ENCODE data around the gene CDKAL1.

Gene CDKAL1

DNA sequence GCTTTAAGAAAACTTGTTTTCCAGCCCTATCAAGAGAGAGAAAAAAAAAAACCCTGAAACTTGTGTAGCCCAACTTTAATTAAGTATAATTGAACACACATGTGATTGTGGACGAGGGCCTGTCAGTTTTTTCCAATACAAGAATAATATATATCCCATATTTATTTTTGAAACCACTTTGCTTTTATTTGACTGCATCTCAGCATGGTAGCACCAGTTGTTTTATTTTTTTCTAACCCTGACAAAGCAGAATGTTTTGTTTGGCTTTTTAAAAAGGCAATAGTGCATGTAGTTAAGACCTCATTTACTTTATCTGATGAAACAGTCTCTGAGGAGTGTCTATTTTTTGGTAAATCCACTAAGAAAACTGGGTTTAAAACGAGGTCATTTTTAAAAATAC is 257.7 kb downstream of the CDKAL1 start:
- Histone ChIP-seq H3K36me3 (ENCODE audit: insufficient read depth, low read length) (no peaks in the 10 kb centered on the region), H3K4me1 (ENCODE audit: control insufficient read depth, insufficient read depth, low read length) (no peaks in the 10 kb centered on the region), H3K4me2 (ENCODE audit: low read length) (no peak overlapping the region), H3K9ac (ENCODE audit: low read depth, low read length) (no peak overlapping the region), H3K4me3 (ENCODE audit: low read length) (no peak overlapping the region), H3K27me3 (ENCODE audit: control insufficient read depth, insufficient read depth, low read length) (no peaks in the 10 kb centered on the region), H3K9me3 (replicated peaks; ENCODE audit: low read length) (no peaks in the 10 kb centered on the region)

DNA sequence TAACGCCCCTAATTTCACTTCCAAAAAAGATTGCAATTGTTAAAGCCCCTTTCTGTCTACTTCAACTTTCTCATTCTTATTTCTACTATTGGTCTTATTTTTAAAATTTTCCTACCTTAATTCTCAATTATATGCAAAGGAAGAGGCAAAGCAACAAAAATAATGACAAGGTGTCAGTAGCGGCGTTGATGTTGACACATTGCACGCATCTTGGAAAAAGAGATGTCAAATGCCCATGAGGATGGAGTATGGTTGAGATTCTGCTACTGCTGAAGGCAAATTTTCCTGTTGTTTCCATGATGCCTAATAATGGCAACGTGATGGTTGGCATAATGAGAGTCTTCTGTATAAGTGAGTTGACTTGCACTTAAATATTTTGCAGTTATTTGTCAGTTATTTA is 258.9 kb downstream of the CDKAL1 start:
- no peaks in the 10 kb centered on the region for H3K36me3 ChIP-seq (ENCODE audit: insufficient read depth, low read length)

DNA sequence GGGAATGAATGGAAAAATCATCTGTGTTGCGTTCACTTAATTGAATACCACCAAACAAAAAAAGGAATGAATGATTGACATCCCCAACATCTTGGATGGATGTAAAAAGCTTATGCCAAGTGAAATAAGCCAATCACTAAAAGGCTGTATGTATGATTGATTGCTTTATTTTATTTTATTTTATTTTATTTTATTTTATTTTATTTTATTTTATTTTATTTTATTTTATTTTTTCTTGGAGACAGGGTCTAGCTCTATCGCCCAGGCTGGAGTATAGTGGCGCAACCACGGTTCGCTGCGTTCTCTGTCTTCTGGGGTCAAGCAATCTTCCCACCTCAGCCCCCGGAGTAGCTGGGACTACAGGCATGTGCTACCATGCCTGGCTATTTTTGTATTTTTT is 263.3 kb downstream of the CDKAL1 start:
- Histone ChIP-seq H3K9ac (ENCODE audit: low read depth, low read length) (no peak overlapping the region), H3K27me3 (ENCODE audit: control insufficient read depth, insufficient read depth, low read length) (no peaks in the 10 kb centered on the region), H3K4me1 (ENCODE audit: control insufficient read depth, insufficient read depth, low read length) (peaks cover 3% of the 10 kb centered on the region), H3K4me2 (ENCODE audit: low read length) (no peak overlapping the region), H3K36me3 (ENCODE audit: insufficient read depth, low read length) (no peaks in the 10 kb centered on the region), H3K4me3 (ENCODE audit: low read length) (no peak overlapping the region), H3K9me3 (replicated peaks; ENCODE audit: low read length) (no peaks in the 10 kb centered on the region)

More for the DNA sequence above, 258.9 kb downstream of the CDKAL1 start:
- no peaks in the 10 kb centered on the region for H3K9me3 ChIP-seq (replicated peaks; ENCODE audit: low read length)
- no peaks in the 10 kb centered on the region for H3K4me1 ChIP-seq (ENCODE audit: control insufficient read depth, insufficient read depth, low read length)
- no peaks in the 10 kb centered on the region for H3K27me3 ChIP-seq (ENCODE audit: control insufficient read depth, insufficient read depth, low read length)
- H3K9ac ChIP-seq (ENCODE audit: low read depth, low read length): no peak overlapping the region
- H3K4me3 ChIP-seq (ENCODE audit: low read length): no peak overlapping the region
- H3K4me2 ChIP-seq (ENCODE audit: low read length): no peak overlapping the region

DNA sequence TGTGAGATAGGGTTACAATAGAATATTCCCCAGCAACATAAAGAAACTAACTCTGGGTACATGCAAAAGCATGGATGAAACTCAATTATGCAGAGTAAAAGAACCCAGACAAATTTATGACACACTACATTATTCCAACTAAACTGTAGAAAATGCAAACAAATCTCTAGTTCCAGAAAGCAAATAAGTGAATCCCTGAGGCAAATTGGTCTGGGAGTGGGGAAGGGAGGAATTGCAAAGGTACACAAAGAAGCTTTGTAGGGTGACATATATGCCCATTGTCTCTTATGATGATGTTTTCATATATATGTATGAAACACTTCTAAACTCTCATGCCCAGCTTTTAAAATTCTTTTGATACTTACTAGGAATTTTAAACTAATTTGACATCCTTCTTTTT is 266.0 kb downstream of the CDKAL1 start:
- Histone ChIP-seq H3K9me3 (replicated peaks; ENCODE audit: low read length) (no peaks in the 10 kb centered on the region), H3K4me2 (ENCODE audit: low read length) (no peak overlapping the region), H3K4me3 (ENCODE audit: low read length) (no peak overlapping the region), H3K4me1 (ENCODE audit: control insufficient read depth, insufficient read depth, low read length) (peaks cover 11% of the 10 kb centered on the region), H3K27me3 (ENCODE audit: control insufficient read depth, insufficient read depth, low read length) (no peaks in the 10 kb centered on the region), H3K36me3 (ENCODE audit: insufficient read depth, low read length) (no peaks in the 10 kb centered on the region), H3K9ac (ENCODE audit: low read depth, low read length) (no peak overlapping the region)

DNA sequence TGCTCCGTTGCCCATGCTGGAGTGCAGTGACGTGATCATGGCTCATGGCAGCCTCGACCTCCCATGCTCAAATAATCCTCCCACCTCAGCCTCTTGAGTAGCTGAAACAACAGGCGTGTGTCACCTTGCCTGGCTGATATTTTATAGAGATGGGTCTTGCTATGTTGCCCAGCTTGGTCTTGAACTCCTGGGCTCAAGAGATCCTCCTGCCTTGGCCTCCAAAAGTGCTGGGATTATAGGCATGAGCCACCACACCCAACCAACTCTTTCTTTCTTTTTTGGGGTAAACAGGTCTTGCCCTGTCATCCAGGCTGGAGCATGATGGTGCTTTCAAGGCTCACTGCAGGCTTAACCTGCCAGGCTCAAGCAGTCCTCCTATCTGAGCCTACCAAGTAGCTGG is 266.4 kb downstream of the CDKAL1 start:
- Histone ChIP-seq H3K9me3 (replicated peaks; ENCODE audit: low read length) (no peaks in the 10 kb centered on the region), H3K27me3 (ENCODE audit: control insufficient read depth, insufficient read depth, low read length) (no peaks in the 10 kb centered on the region), H3K4me3 (ENCODE audit: low read length) (no peak overlapping the region), H3K9ac (ENCODE audit: low read depth, low read length) (no peak overlapping the region), H3K4me1 (ENCODE audit: control insufficient read depth, insufficient read depth, low read length) (peaks cover 11% of the 10 kb centered on the region), H3K36me3 (ENCODE audit: insufficient read depth, low read length) (no peaks in the 10 kb centered on the region), H3K4me2 (ENCODE audit: low read length) (no peak overlapping the region)

DNA sequence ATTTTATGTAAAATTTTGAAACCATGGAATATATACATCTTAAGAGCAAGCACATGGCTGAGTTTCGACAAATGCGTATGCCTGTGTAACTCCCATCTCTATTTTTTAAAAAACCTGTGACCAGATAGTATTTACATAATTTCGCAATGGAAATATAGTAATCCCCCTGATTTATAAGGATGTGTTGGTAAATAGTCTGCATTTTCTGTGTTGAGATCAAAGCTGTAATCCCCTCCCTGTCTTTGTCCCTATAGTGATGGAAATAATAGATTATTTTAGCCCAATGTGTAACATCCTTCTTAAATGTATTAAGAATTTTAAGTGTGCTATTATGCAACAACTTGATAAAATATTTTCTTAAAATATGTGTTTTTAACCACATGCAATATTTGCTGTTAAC is 267.3 kb downstream of the CDKAL1 start:
- Histone ChIP-seq H3K27me3 (ENCODE audit: control insufficient read depth, insufficient read depth, low read length) (no peaks in the 10 kb centered on the region), H3K9ac (ENCODE audit: low read depth, low read length) (no peak overlapping the region), H3K4me3 (ENCODE audit: low read length) (no peak overlapping the region), H3K4me1 (ENCODE audit: control insufficient read depth, insufficient read depth, low read length) (peaks cover 11% of the 10 kb centered on the region), H3K4me2 (ENCODE audit: low read length) (no peak overlapping the region), H3K9me3 (replicated peaks; ENCODE audit: low read length) (no peaks in the 10 kb centered on the region), H3K36me3 (ENCODE audit: insufficient read depth, low read length) (no peaks in the 10 kb centered on the region)

DNA sequence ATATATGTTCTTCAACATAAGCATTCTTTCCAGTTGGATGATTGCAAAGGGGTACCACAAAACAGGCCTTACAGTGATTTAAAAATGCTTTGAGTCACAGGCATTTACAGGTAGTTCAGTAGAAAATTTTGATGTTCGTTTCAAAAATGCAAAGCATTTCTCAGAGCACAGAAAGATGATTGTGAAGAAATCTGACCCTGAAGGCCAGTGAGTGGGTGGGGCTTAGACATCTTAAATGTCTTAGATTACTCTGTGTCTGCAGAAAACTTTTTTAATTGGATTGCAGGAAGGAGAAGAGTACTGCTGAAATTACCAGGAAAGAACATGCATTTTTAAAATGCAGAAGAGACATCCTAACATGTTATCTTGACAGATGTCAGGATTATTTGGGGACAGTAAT is 268.3 kb downstream of the CDKAL1 start:
- Histone ChIP-seq H3K4me2 (ENCODE audit: low read length) (no peak overlapping the region), H3K27me3 (ENCODE audit: control insufficient read depth, insufficient read depth, low read length) (no peaks in the 10 kb centered on the region), H3K4me3 (ENCODE audit: low read length) (no peak overlapping the region), H3K9ac (ENCODE audit: low read depth, low read length) (no peak overlapping the region), H3K36me3 (ENCODE audit: insufficient read depth, low read length) (no peaks in the 10 kb centered on the region), H3K9me3 (replicated peaks; ENCODE audit: low read length) (no peaks in the 10 kb centered on the region), H3K4me1 (ENCODE audit: control insufficient read depth, insufficient read depth, low read length) (peaks cover 11% of the 10 kb centered on the region)

DNA sequence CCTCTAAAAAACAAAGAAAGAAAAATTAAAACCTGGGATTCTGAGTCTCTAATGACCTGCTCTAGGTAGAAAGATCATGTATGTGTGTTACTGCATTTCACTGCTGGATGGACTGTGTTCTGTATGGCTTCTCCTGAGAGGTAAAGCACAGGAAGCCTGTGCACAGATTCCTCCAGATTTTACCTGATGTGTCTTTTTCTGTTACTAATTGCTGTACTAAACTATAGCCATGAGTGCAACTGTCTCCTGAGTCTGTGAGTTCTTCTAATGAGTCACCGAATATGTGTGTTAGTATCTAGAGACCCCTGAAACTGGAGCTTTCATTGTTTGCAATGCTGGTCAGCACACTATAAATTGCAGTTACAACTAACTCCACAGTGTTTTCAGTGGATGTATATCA is 270.8 kb downstream of the CDKAL1 start:
- H3K9me3 ChIP-seq (replicated peaks; ENCODE audit: low read length): no peaks in the 10 kb centered on the region

DNA sequence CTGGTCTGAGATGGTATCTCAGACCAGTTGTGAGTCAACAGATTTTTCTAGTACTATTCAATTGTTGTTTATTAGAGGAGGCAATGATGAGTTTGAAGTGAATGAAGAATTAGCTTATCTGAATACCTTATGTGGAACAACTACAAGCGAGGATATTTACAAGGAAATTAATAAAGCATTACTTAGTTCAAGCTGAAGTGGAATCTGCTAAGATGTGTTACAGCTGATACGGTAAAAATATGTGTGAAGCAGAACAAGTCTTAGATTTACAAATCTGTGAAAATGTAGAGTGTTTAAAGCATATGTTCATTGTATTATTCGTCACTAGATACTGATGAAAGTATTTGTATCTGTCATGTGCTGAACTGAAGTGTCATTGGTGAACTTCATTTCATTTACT is 272.4 kb downstream of the CDKAL1 start:
- Histone ChIP-seq H3K9ac (ENCODE audit: low read depth, low read length) (no peak overlapping the region), H3K4me2 (ENCODE audit: low read length) (no peak overlapping the region), H3K4me1 (ENCODE audit: control insufficient read depth, insufficient read depth, low read length) (peaks cover 23% of the 10 kb centered on the region), H3K36me3 (ENCODE audit: insufficient read depth, low read length) (no peaks in the 10 kb centered on the region), H3K4me3 (ENCODE audit: low read length) (no peak overlapping the region), H3K27me3 (ENCODE audit: control insufficient read depth, insufficient read depth, low read length) (no peaks in the 10 kb centered on the region), H3K9me3 (replicated peaks; ENCODE audit: low read length) (no peaks in the 10 kb centered on the region)

More for the DNA sequence above, 270.8 kb downstream of the CDKAL1 start:
- no peak overlapping the region for H3K9ac ChIP-seq (ENCODE audit: low read depth, low read length)
- no peak overlapping the region for H3K4me3 ChIP-seq (ENCODE audit: low read length)
- H3K36me3 ChIP-seq (ENCODE audit: insufficient read depth, low read length): no peaks in the 10 kb centered on the region
- H3K4me2 ChIP-seq (ENCODE audit: low read length): no peak overlapping the region
- peaks cover 11% of the 10 kb centered on the region for H3K4me1 ChIP-seq (ENCODE audit: control insufficient read depth, insufficient read depth, low read length)
- no peaks in the 10 kb centered on the region for H3K27me3 ChIP-seq (ENCODE audit: control insufficient read depth, insufficient read depth, low read length)

DNA sequence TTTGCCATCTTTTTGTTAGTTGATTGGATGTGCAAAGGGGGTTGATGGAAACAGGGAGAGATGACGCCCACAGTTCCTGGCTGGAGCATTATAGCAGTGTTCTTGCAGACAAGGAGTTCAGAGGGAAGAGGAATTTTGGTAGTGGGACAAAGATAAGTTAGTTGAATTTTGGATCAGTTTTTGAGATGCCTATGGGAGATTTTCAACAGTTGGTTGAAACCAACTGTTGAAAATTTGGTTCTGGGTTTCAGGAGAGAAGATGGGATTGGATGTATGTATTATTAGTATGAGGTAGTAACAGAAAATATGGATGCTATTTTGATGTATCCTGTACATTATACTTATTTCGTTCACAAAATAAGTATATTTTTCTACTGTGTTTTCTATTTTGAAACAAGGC is 274.2 kb downstream of the CDKAL1 start:
- Histone ChIP-seq H3K4me2 (ENCODE audit: low read length) (no peak overlapping the region), H3K36me3 (ENCODE audit: insufficient read depth, low read length) (no peaks in the 10 kb centered on the region), H3K9ac (ENCODE audit: low read depth, low read length) (no peak overlapping the region), H3K4me1 (ENCODE audit: control insufficient read depth, insufficient read depth, low read length) (peaks cover 29% of the 10 kb centered on the region), H3K9me3 (replicated peaks; ENCODE audit: low read length) (no peaks in the 10 kb centered on the region), H3K27me3 (ENCODE audit: control insufficient read depth, insufficient read depth, low read length) (no peaks in the 10 kb centered on the region), H3K4me3 (ENCODE audit: low read length) (no peak overlapping the region)

DNA sequence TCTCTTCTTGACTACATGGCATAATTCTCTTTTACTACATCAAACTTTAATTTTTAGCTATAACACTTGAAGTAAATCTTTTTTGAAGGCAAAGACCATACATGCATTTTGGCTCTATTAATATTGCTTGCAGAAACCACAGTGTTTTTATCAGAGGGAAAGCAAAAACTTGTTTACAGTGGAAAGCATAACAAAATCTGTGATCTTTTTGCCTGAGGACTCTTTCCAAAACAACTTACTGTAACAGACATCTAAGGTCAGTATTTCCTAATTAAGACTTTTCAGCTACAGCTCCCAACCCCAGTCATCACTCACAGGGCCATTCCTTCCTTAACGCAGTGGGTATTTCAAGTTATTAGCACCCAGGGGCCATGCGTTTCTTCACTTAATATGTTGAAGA is 274.7 kb downstream of the CDKAL1 start:
- no peaks in the 10 kb centered on the region for H3K27me3 ChIP-seq (ENCODE audit: control insufficient read depth, insufficient read depth, low read length)
- H3K4me2 ChIP-seq (ENCODE audit: low read length): no peak overlapping the region
- H3K4me1 ChIP-seq (ENCODE audit: control insufficient read depth, insufficient read depth, low read length): peaks cover 29% of the 10 kb centered on the region
- no peak overlapping the region for H3K9ac ChIP-seq (ENCODE audit: low read depth, low read length)
- H3K9me3 ChIP-seq (replicated peaks; ENCODE audit: low read length): no peaks in the 10 kb centered on the region
- no peak overlapping the region for H3K4me3 ChIP-seq (ENCODE audit: low read length)
- no peaks in the 10 kb centered on the region for H3K36me3 ChIP-seq (ENCODE audit: insufficient read depth, low read length)

DNA sequence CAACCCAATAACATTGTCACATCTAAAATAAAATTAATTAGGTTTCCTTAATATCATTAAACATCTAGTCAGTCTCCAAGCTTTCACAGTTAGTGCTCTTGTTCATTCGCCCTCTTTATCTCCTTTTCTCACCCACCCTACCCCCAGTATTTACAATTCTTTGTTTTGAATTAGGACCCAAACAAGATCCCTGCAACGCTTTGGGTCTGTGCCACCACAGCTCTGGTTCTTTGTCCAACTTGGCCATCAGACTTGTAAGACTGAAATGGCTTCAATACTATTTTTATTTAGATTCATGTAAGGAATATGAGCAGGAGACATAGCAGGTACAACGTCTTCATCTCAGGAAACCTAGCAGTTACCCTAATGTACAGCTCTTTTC is 276.5 kb downstream of the CDKAL1 start:
- Histone ChIP-seq H3K4me1 (ENCODE audit: control insufficient read depth, insufficient read depth, low read length) (peaks cover 21% of the 10 kb centered on the region), H3K9me3 (replicated peaks; ENCODE audit: low read length) (no peaks in the 10 kb centered on the region), H3K27me3 (ENCODE audit: control insufficient read depth, insufficient read depth, low read length) (no peaks in the 10 kb centered on the region), H3K4me3 (ENCODE audit: low read length) (no peak overlapping the region), H3K36me3 (ENCODE audit: insufficient read depth, low read length) (no peaks in the 10 kb centered on the region), H3K9ac (ENCODE audit: low read depth, low read length) (peak overlapping the region; percentile 77), H3K4me2 (ENCODE audit: low read length) (peak overlapping the region; percentile 38)
